SJCRH30 (cell line): ENCODE results near the gene SLC25A31. TPM values are rescaled to one million over a fixed set of nuclear protein-coding genes. Genes with fewer than 3 reads are reported as not detected.
A peak's percentile ranks its signal among the peaks of the same experiment; 100 is the strongest.

Experiments
- DNase-seq, 2 experiments: peaks; one replicate each; pipeline ENCODE4 v3.0.0-alpha.2; 2015 to 2020
- H3K27ac ChIP-seq: fragments of 250-450 bp; sonication (Bioruptor Pico); 2 replicates; pipeline ENCODE4 v1.5.1; 2020; ENCODE audit warnings: mild to moderate bottlenecking, moderate library complexity
- H3K27me3 ChIP-seq: fragments of 250-450 bp; sonication (Bioruptor Pico); 2 replicates; pipeline ENCODE4 v1.5.1; 2020; ENCODE audit warnings: mild to moderate bottlenecking, moderate library complexity
- H3K36me3 ChIP-seq: fragments of 250-450 bp; sonication (Bioruptor Pico); 2 replicates; pipeline ENCODE4 v1.5.1; 2020; ENCODE audit warnings: mild to moderate bottlenecking, moderate library complexity
- H3K4me1 ChIP-seq: fragments of 250-450 bp; sonication (Bioruptor Pico); 2 replicates; pipeline ENCODE4 v1.5.1; 2020; ENCODE audit warnings: mild to moderate bottlenecking, moderate library complexity
- H3K4me3 ChIP-seq: fragments of 250-450 bp; sonication (Bioruptor Pico); 2 replicates; pipeline ENCODE4 v1.5.1; 2020; ENCODE audit warnings: mild to moderate bottlenecking, moderate library complexity
- H3K9me3 ChIP-seq: fragments of 250-450 bp; sonication (Bioruptor Pico); replicated peaks from 2 replicates; pipeline ENCODE4 v1.5.1; 2020; ENCODE audit warnings: mild to moderate bottlenecking, moderate library complexity
- total RNA-seq: library from RNA; depleted of rRNA; stranded (reverse); fragments of >200 nt; shearing (Covaris generic); gene quantifications from 2 replicates; pipeline ENCODE4 v1.2.3, GENCODE V29; 2014; rRNA removed

The SLC25A31 gene
- total RNA-seq, 1 experiment from 2014 or later: not detected

- Histone ChIP-seq H3K4me1 (0 out of 2 replicates have a peak, but pooled peaks cover 3% of the 10 kb centered on the region), H3K27ac (peak overlapping the region; percentile 67), H3K36me3 (no peaks in the 10 kb centered on the region), H3K27me3 (no peaks in the 10 kb centered on the region), H3K9me3 (no peaks in the 10 kb centered on the region), H3K4me3 (peak overlapping the region; percentile 62)
- DNase-seq: peak in 1 of 2 experiments; percentile 8
Observed at GRCh38 chr4:127783955-127784770, 54.0 kb downstream of the SLC25A31 start.

- DNase-seq: peak in 1 of 2 experiments; percentile 23
- H3K36me3 ChIP-seq: no peaks in the 10 kb centered on the region
- H3K27ac ChIP-seq: no peak overlapping the region
- H3K4me1 ChIP-seq: 0 out of 2 replicates have a peak, but pooled peaks cover under 1% of the 10 kb centered on the region
- H3K4me3 ChIP-seq: no peak overlapping the region
- no peaks in the 10 kb centered on the region for H3K27me3 ChIP-seq
- H3K9me3 ChIP-seq: no peaks in the 10 kb centered on the region
Observed at GRCh38 chr4:127788517-127788916, 58.3 kb downstream of the SLC25A31 start.

- H3K9me3 ChIP-seq: no peaks in the 10 kb centered on the region
- no peak for DNase-seq
- no peak overlapping the region for H3K4me3 ChIP-seq
- H3K36me3 ChIP-seq: no peaks in the 10 kb centered on the region
- no peaks in the 10 kb centered on the region for H3K27me3 ChIP-seq
- no peaks in the 10 kb centered on the region for H3K4me1 ChIP-seq
- no peak overlapping the region for H3K27ac ChIP-seq
Observed at GRCh38 chr4:127791391-127791790, 61.2 kb downstream of the SLC25A31 start.

GRCh38 chr4:127793528-127793927, 63.3 kb downstream of the SLC25A31 start:
- no peaks in the 10 kb centered on the region for H3K9me3 ChIP-seq
- no peak for DNase-seq
- H3K36me3 ChIP-seq: no peaks in the 10 kb centered on the region
- no peaks in the 10 kb centered on the region for H3K27me3 ChIP-seq
- no peak overlapping the region for H3K27ac ChIP-seq
- H3K4me3 ChIP-seq: no peak overlapping the region
- no peaks in the 10 kb centered on the region for H3K4me1 ChIP-seq

- H3K27me3 ChIP-seq: no peaks in the 10 kb centered on the region
- no peak overlapping the region for H3K27ac ChIP-seq
- H3K4me3 ChIP-seq: no peak overlapping the region
- no peaks in the 10 kb centered on the region for H3K4me1 ChIP-seq
- no peaks in the 10 kb centered on the region for H3K36me3 ChIP-seq
- H3K9me3 ChIP-seq: no peaks in the 10 kb centered on the region
- DNase-seq: no peak
Observed at GRCh38 chr4:127799711-127800110, 69.5 kb downstream of the SLC25A31 start.

GRCh38 chr4:127809173-127809800, 79.1 kb downstream of the SLC25A31 start:
- Histone ChIP-seq H3K27ac (no peak overlapping the region), H3K4me3 (no peak overlapping the region), H3K27me3 (no peaks in the 10 kb centered on the region), H3K4me1 (no peaks in the 10 kb centered on the region), H3K36me3 (no peaks in the 10 kb centered on the region), H3K9me3 (no peaks in the 10 kb centered on the region)
- no peak for DNase-seq

- Histone ChIP-seq H3K4me1 (no peaks in the 10 kb centered on the region), H3K4me3 (no peak overlapping the region), H3K36me3 (no peaks in the 10 kb centered on the region), H3K27ac (no peak overlapping the region), H3K9me3 (no peaks in the 10 kb centered on the region), H3K27me3 (no peaks in the 10 kb centered on the region)
- DNase-seq: no peak
Observed at GRCh38 chr4:127810551-127810950, 80.4 kb downstream of the SLC25A31 start.

GRCh38 chr4:127822430-127822829, 92.2 kb downstream of the SLC25A31 start:
- Histone ChIP-seq H3K27ac (no peak overlapping the region), H3K4me1 (no peaks in the 10 kb centered on the region), H3K9me3 (no peaks in the 10 kb centered on the region), H3K36me3 (no peaks in the 10 kb centered on the region), H3K27me3 (no peaks in the 10 kb centered on the region), H3K4me3 (no peak overlapping the region)
- no peak for DNase-seq

Other genes with a start within 250 kb of the SLC25A31 start
- 2.6 TPM in 2 replicates for gene INTU, start 97.4 kb upstream of the SLC25A31 start, total RNA-seq
- gene HSPA4L, start 51.9 kb downstream of the SLC25A31 start, total RNA-seq: 4.7 and 4.8 TPM in 2 replicates
- 55.7 and 66.5 TPM in 2 replicates for gene PLK4, start 150.5 kb downstream of the SLC25A31 start, total RNA-seq
- gene MFSD8, start 234.8 kb downstream of the SLC25A31 start, total RNA-seq: 4.0 and 5.5 TPM in 2 replicates
- 3.1 and 3.6 TPM in 2 replicates for gene ABHD18, start 235.0 kb downstream of the SLC25A31 start, total RNA-seq